CD4-positive, alpha-beta memory T cell (primary cell): Measurements from ENCODE around the gene C1QTNF5. TPM values are rescaled to one million over a fixed set of nuclear protein-coding genes. Genes with fewer than 3 reads are reported as not detected.

Experiments used
- CTCF ChIA-PET: fragments of 350-600 bp; sonication (Branson Sonifier 250); formaldehyde crosslinking; loops from one replicate; lab custom pipeline; 2021; ENCODE audit warnings: inconsistent platforms; ENCODE audit not compliant: partially characterized antibody; lab: Charles Lee
- POLR2A ChIA-PET: fragments of 350-600 bp; sonication (Branson Sonifier 250); formaldehyde crosslinking; loops from one replicate; lab custom pipeline; 2021; ENCODE audit not compliant: partially characterized antibody; lab: Charles Lee
- DNase-seq, 5 donors: peaks; one replicate each; pipeline versions ENCODE4 v3.0.0 to v3.0.0-alpha.2; 2020 to 2022; ENCODE audit warnings: mixed read lengths in 1 of 5
- H3K27ac ChIP-seq: one replicate; pipeline ENCODE4 v1.7.0; 2013; ENCODE audit warnings: low read depth, low read length
- H3K27me3 ChIP-seq: 2 replicates; pipeline ENCODE4 v1.7.0; 2013; ENCODE audit warnings: mild to moderate bottlenecking, low read length, moderate library complexity; ENCODE audit not compliant: insufficient read depth
- H3K36me3 ChIP-seq: 2 replicates; pipeline ENCODE4 v1.7.0; 2013; ENCODE audit warnings: mild to moderate bottlenecking, low read length, moderate library complexity; ENCODE audit not compliant: insufficient read depth
- H3K4me1 ChIP-seq: 2 replicates; pipeline ENCODE4 v1.7.0; 2013; ENCODE audit warnings: mild to moderate bottlenecking, low read length, moderate library complexity; ENCODE audit not compliant: insufficient read depth
- H3K4me3 ChIP-seq, 2 donors: one replicate each; pipeline ENCODE4 v1.7.0; 2013; ENCODE audit warnings: low read length in 2 of 2, mild to moderate bottlenecking in 1 of 2
- H3K9me3 ChIP-seq, 2 donors: one replicate each; pipeline ENCODE4 v1.7.0; 2013; ENCODE audit warnings: low read length in 2 of 2, control low read depth in 1 of 2; ENCODE audit not compliant: control insufficient read depth in 1 of 2
- H3K27ac Mint-ChIP-seq, 7 donors: one replicate each; pipeline ENCODE4 v1.8.0; 2020 to 2021; ENCODE audit warnings: mixed read lengths in 7 of 7, mild to moderate bottlenecking in 6 of 7, inconsistent platforms in 3 of 7, moderate library complexity in 3 of 7
- H3K27me3 Mint-ChIP-seq, 2 donors: one replicate each; pipeline ENCODE4 v1.8.0; 2020 to 2021; ENCODE audit warnings: mixed read lengths in 2 of 2
- H3K36me3 Mint-ChIP-seq, 2 donors: one replicate each; pipeline ENCODE4 v1.8.0; 2020 to 2021; ENCODE audit warnings: mixed read lengths in 2 of 2, inconsistent platforms in 1 of 2, mild to moderate bottlenecking in 1 of 2
- H3K4me1 Mint-ChIP-seq, 4 donors: one replicate each; pipeline ENCODE4 v1.8.0; 2020 to 2021; ENCODE audit warnings: mixed read lengths in 4 of 4, mild to moderate bottlenecking in 1 of 4
- H3K4me3 Mint-ChIP-seq, 8 donors: one replicate each; pipeline ENCODE4 v1.8.0; 2020 to 2021; ENCODE audit warnings: mixed read lengths in 8 of 8, mild to moderate bottlenecking in 7 of 8, moderate library complexity in 6 of 8, inconsistent platforms in 3 of 8
- H3K9me3 Mint-ChIP-seq, 8 donors: one replicate each; pipeline ENCODE4 v1.8.0; 2020 to 2021; ENCODE audit warnings: mixed read lengths in 8 of 8, mild to moderate bottlenecking in 5 of 8, inconsistent platforms in 3 of 8, moderate library complexity in 1 of 8
- intact Hi-C: fragments of 100-400 bp; cut with micrococcal nuclease; formaldehyde crosslinking; loops from one replicate; pipeline ENCODE4 v1.15.1; 2023
- polyA plus RNA-seq, 2 donors: library from polyadenylated mRNA; unstranded; fragments of 300-500 nt; fragmentation: Illumina TruSeq; gene quantifications; one replicate each; pipeline ENCODE4 v1.2.3, GENCODE V29; 2021
- total RNA-seq, 2 experiments: library from RNA; stranded (reverse); gene quantifications; one replicate each; pipeline ENCODE4 v1.2.3, GENCODE V29; 2021

C1QTNF5 gene
- total and polyA plus RNA-seq, 4 experiments from 2014 or later: not detected

- peaks cover 12 to 25% (median 18%) of the 10 kb centered on the region in 4 donors for H3K4me1 Mint-ChIP-seq
- no peaks in the 10 kb centered on the region for H3K27me3 Mint-ChIP-seq
- no peak for DNase-seq
- intact Hi-C loops: no loop called here
- peaks cover 38 to 48% of the 10 kb centered on the region in 2 donors for H3K36me3 Mint-ChIP-seq
- Histone ChIP-seq H3K27ac (no peak overlapping the region), H3K4me3 (no peak overlapping the region), H3K9me3 (no peaks in the 10 kb centered on the region), H3K4me1 (peaks cover 26% of the 10 kb centered on the region), H3K27me3 (no peaks in the 10 kb centered on the region), H3K36me3 (peaks cover 34% of the 10 kb centered on the region)
- H3K9me3 Mint-ChIP-seq: no peaks in the 10 kb centered on the region
- peak overlapping the region in 4 of 8 donors; percentile 32 to 68 (median 44) for H3K4me3 Mint-ChIP-seq
- CTCF ChIA-PET: interaction anchor here (1.0 to 13.7 kb wide), 4 partner anchors 17 to 100 kb away, joined by 3 to 86 read pairs (median 4); partner anchors contain the start of gene CBL
- H3K27ac Mint-ChIP-seq: peak overlapping the region; percentile 60 to 94 (median 80)
- POLR2A ChIA-PET: interaction anchor here (1.5 kb wide), 1 partner anchor 100 kb away, joined by 6 read pairs; the partner anchor contains the start of gene CBL
Observed at GRCh38 chr11:119305556-119306372, 34.9 kb downstream of the C1QTNF5 start.

GRCh38 chr11:119303227-119303718 lies 37.4 kb downstream of the C1QTNF5 start:
- no peak for DNase-seq
- POLR2A ChIA-PET: no interaction called here
- H3K4me3 Mint-ChIP-seq: no peak overlapping the region
- Histone ChIP-seq H3K27ac (no peak overlapping the region), H3K4me3 (no peak overlapping the region), H3K4me1 (peaks cover 26% of the 10 kb centered on the region), H3K27me3 (no peaks in the 10 kb centered on the region), H3K36me3 (peaks cover 59% of the 10 kb centered on the region), H3K9me3 (no peaks in the 10 kb centered on the region)
- peak overlapping the region in 1 of 7 donors; percentile 6 for H3K27ac Mint-ChIP-seq
- CTCF ChIA-PET: interaction anchor here (13.7 kb wide), 1 partner anchor 19 kb away, joined by 86 read pairs; no protein-coding TSS in a partner anchor
- no peaks in the 10 kb centered on the region for H3K9me3 Mint-ChIP-seq
- H3K4me1 Mint-ChIP-seq: peaks cover 13 to 25% (median 18%) of the 10 kb centered on the region in 4 donors
- intact Hi-C loops: no loop called here
- H3K36me3 Mint-ChIP-seq: peaks cover 57 to 66% of the 10 kb centered on the region in 2 donors
- no peaks in the 10 kb centered on the region for H3K27me3 Mint-ChIP-seq

- peaks cover 78 to 82% of the 10 kb centered on the region in 2 donors for H3K36me3 Mint-ChIP-seq
- no peak overlapping the region for H3K27ac ChIP-seq
- H3K9me3 Mint-ChIP-seq: no peaks in the 10 kb centered on the region
- no peak overlapping the region for H3K4me3 Mint-ChIP-seq
- H3K4me1 Mint-ChIP-seq: peaks cover 5 to 8% (median 6%) of the 10 kb centered on the region in 4 donors
- no peaks in the 10 kb centered on the region for H3K27me3 ChIP-seq
- CTCF ChIA-PET: interaction anchor here (0.6 to 13.7 kb wide), 7 partner anchors 16 to 104 kb away, joined by 3 to 86 read pairs (median 4); partner anchors contain the start of gene CBL
- no peaks in the 10 kb centered on the region for H3K27me3 Mint-ChIP-seq
- peaks cover 77% of the 10 kb centered on the region for H3K36me3 ChIP-seq
- H3K9me3 ChIP-seq: no peaks in the 10 kb centered on the region
- peaks cover 6% of the 10 kb centered on the region for H3K4me1 ChIP-seq
- DNase-seq: no peak
- POLR2A ChIA-PET: interaction anchor here (1.8 kb wide), 1 partner anchor 15 kb away, joined by 3 read pairs; no protein-coding TSS in a partner anchor
- intact Hi-C loops: no loop called here
- peak overlapping the region in 1 of 7 donors; percentile 87 for H3K27ac Mint-ChIP-seq
- no peak overlapping the region for H3K4me3 ChIP-seq
Observed at GRCh38 chr11:119300198-119300964, 40.3 kb downstream of the C1QTNF5 start.

GRCh38 chr11:119299416-119299815 lies 41.3 kb downstream of the C1QTNF5 start:
- ChIA-PET CTCF (interaction anchor here (0.8 to 13.7 kb wide), 3 partner anchors 12 to 93 kb away, joined by 3 to 86 read pairs (median 9); partner anchors contain the start of gene CBL), POLR2A (no interaction called here)
- no peak overlapping the region for H3K27ac ChIP-seq
- peaks cover 77% of the 10 kb centered on the region for H3K36me3 ChIP-seq
- H3K27ac Mint-ChIP-seq: no peak overlapping the region
- H3K4me3 Mint-ChIP-seq: no peak overlapping the region
- no peaks in the 10 kb centered on the region for H3K27me3 Mint-ChIP-seq
- no peak overlapping the region for H3K4me3 ChIP-seq
- H3K27me3 ChIP-seq: no peaks in the 10 kb centered on the region
- peaks cover 0 to 2% (median under 1%) of the 10 kb centered on the region in 4 donors for H3K4me1 Mint-ChIP-seq
- intact Hi-C loops: no loop called here
- no peak for DNase-seq
- H3K36me3 Mint-ChIP-seq: peaks cover 71 to 86% of the 10 kb centered on the region in 2 donors
- H3K9me3 ChIP-seq: no peaks in the 10 kb centered on the region
- no peaks in the 10 kb centered on the region for H3K4me1 ChIP-seq
- no peaks in the 10 kb centered on the region for H3K9me3 Mint-ChIP-seq

- CTCF ChIA-PET: interaction anchor here (13.7 kb wide), 1 partner anchor 24 kb away, joined by 86 read pairs; no protein-coding TSS in a partner anchor
- POLR2A ChIA-PET: no interaction called here
- no peaks in the 10 kb centered on the region for H3K9me3 ChIP-seq
- peaks cover 70 to 83% of the 10 kb centered on the region in 2 donors for H3K36me3 Mint-ChIP-seq
- no peaks in the 10 kb centered on the region for H3K9me3 Mint-ChIP-seq
- H3K4me1 Mint-ChIP-seq: peaks cover 0 to 2% (median under 1%) of the 10 kb centered on the region in 4 donors
- H3K27ac Mint-ChIP-seq: no peak overlapping the region
- H3K27ac ChIP-seq: no peak overlapping the region
- no peak overlapping the region for H3K4me3 Mint-ChIP-seq
- intact Hi-C loops: no loop called here
- H3K36me3 ChIP-seq: peaks cover 72% of the 10 kb centered on the region
- no peaks in the 10 kb centered on the region for H3K4me1 ChIP-seq
- no peak overlapping the region for H3K4me3 ChIP-seq
- H3K27me3 ChIP-seq: no peaks in the 10 kb centered on the region
- no peaks in the 10 kb centered on the region for H3K27me3 Mint-ChIP-seq
- no peak for DNase-seq
Observed at GRCh38 chr11:119298726-119299125, 42.0 kb downstream of the C1QTNF5 start.

GRCh38 chr11:119297938-119298337 lies 42.7 kb downstream of the C1QTNF5 start:
- H3K36me3 Mint-ChIP-seq: peaks cover 67 to 80% of the 10 kb centered on the region in 2 donors
- no peak overlapping the region for H3K27ac ChIP-seq
- no peak overlapping the region for H3K4me3 Mint-ChIP-seq
- ChIA-PET CTCF (interaction anchor here (0.8 to 13.7 kb wide), 5 partner anchors 12 to 129 kb away, joined by 3 to 86 read pairs (median 3); no protein-coding TSS in a partner anchor), POLR2A (interaction anchor here (0.7 to 1.3 kb wide), 2 partner anchors 14 to 23 kb away, joined by 4 to 5 read pairs; no protein-coding TSS in a partner anchor)
- no peak overlapping the region for H3K27ac Mint-ChIP-seq
- H3K4me1 ChIP-seq: no peaks in the 10 kb centered on the region
- no peak for DNase-seq
- H3K36me3 ChIP-seq: peaks cover 64% of the 10 kb centered on the region
- intact Hi-C loops: no loop called here
- no peaks in the 10 kb centered on the region for H3K9me3 ChIP-seq
- H3K27me3 Mint-ChIP-seq: no peaks in the 10 kb centered on the region
- peaks cover 0 to 2% (median under 1%) of the 10 kb centered on the region in 4 donors for H3K4me1 Mint-ChIP-seq
- H3K27me3 ChIP-seq: no peaks in the 10 kb centered on the region
- no peak overlapping the region for H3K4me3 ChIP-seq
- no peaks in the 10 kb centered on the region for H3K9me3 Mint-ChIP-seq
